Liver (tissue), 9 donors: ENCODE data around the gene HECTD2. TPM values are rescaled to one million over a fixed set of nuclear protein-coding genes. Genes with fewer than 3 reads are reported as not detected.

Source experiments
- DNase-seq: peaks from one replicate; pipeline ENCODE4 v3.0.0-alpha.2; 2017; ENCODE audit warnings: low spot score
- H3K27ac ChIP-seq, 2 donors: one replicate each; pipeline ENCODE4 v1.7.0; 2013; ENCODE audit warnings: inconsistent platforms in 2 of 2, low read length in 2 of 2, control low read depth in 1 of 2, low read depth in 1 of 2, mild to moderate bottlenecking in 1 of 2
- H3K27me3 ChIP-seq, 4 donors: one replicate each; pipeline versions ENCODE4 v1.6.1 to v1.7.0; 2013; ENCODE audit warnings: low read length in 3 of 4, inconsistent platforms in 1 of 4, mild to moderate bottlenecking in 1 of 4, moderate library complexity in 1 of 4; ENCODE audit not compliant: control insufficient read depth in 4 of 4, insufficient read depth in 4 of 4
- H3K36me3 ChIP-seq, 4 donors: one replicate each; pipeline versions ENCODE4 v1.6.1 to v1.7.0; 2013; ENCODE audit warnings: low read length in 3 of 4, mild to moderate bottlenecking in 3 of 4, low read depth in 1 of 4, moderate library complexity in 1 of 4; ENCODE audit not compliant: control insufficient read depth in 4 of 4, insufficient read depth in 3 of 4
- H3K4me1 ChIP-seq, 4 donors: one replicate each; pipeline versions ENCODE4 v1.6.1 to v1.7.0; 2013; ENCODE audit warnings: low read length in 3 of 4, mild to moderate bottlenecking in 3 of 4, moderate library complexity in 1 of 4; ENCODE audit not compliant: control insufficient read depth in 4 of 4, insufficient read depth in 4 of 4
- H3K4me3 ChIP-seq, 3 donors: one replicate each; pipeline versions ENCODE4 v1.6.1 to v1.7.0; 2013; ENCODE audit warnings: low read length in 3 of 3, control low read depth in 1 of 3, low read depth in 1 of 3, mild to moderate bottlenecking in 1 of 3
- H3K9ac ChIP-seq, 2 donors: one replicate each; pipeline ENCODE4 v1.7.0; 2013; ENCODE audit warnings: low read length in 2 of 2, mild to moderate bottlenecking in 2 of 2, moderate library complexity in 2 of 2, control low read depth in 1 of 2, low read depth in 1 of 2
- H3K9me3 ChIP-seq, 4 donors: one replicate each; pipeline versions ENCODE4 v1.6.1 to v1.7.0; 2013; ENCODE audit warnings: low read length in 3 of 4; ENCODE audit not compliant: control insufficient read depth in 4 of 4
- EGR1 ChIP-seq, 2 donors: IDR thresholded peaks; 2 replicates each; pipeline ENCODE4 v1.6.1; 2016 to 2018; ENCODE audit warnings: antibody characterized with exemption in 2 of 2, low read depth in 2 of 2
- FOXA1 ChIP-seq: IDR thresholded peaks from 2 replicates; pipeline ENCODE4 v1.6.1; 2016; ENCODE audit warnings: antibody characterized with exemption
- FOXA2 ChIP-seq: IDR thresholded peaks from 2 replicates; pipeline ENCODE4 v1.6.1; 2016; ENCODE audit warnings: antibody characterized with exemption
- GABPA ChIP-seq, 2 donors: IDR thresholded peaks in 1 of 2; conservative IDR thresholded peaks in 1 of 2; 2 replicates each; pipeline ENCODE4 v1.6.1; 2016; ENCODE audit warnings: antibody characterized with exemption in 2 of 2, mild to moderate bottlenecking in 1 of 2, moderate library complexity in 1 of 2
- HNF4A ChIP-seq, 2 donors: conservative IDR thresholded peaks; 2 replicates each; pipeline ENCODE4 v1.6.1; 2016; ENCODE audit warnings: antibody characterized with exemption in 2 of 2, mild to moderate bottlenecking in 2 of 2
- HNF4G ChIP-seq: IDR thresholded peaks from 2 replicates; pipeline ENCODE4 v1.6.1; 2016; ENCODE audit warnings: antibody characterized with exemption
- JUND ChIP-seq, 2 donors: IDR thresholded peaks; 2 replicates each; pipeline ENCODE4 v1.6.1; 2016; ENCODE audit warnings: antibody characterized with exemption in 2 of 2
- NR2F2 ChIP-seq: IDR thresholded peaks from 2 replicates; pipeline ENCODE4 v1.6.1; 2016; ENCODE audit warnings: antibody characterized with exemption
- RAD21 ChIP-seq, 2 donors: IDR thresholded peaks; 2 replicates each; pipeline ENCODE4 v1.6.1; 2016; ENCODE audit warnings: antibody characterized with exemption in 2 of 2, mild to moderate bottlenecking in 2 of 2
- RXRA ChIP-seq, 2 donors: IDR thresholded peaks; 2 replicates each; pipeline ENCODE4 v1.6.1; 2017 to 2018; ENCODE audit warnings: antibody characterized with exemption in 2 of 2, mild to moderate bottlenecking in 1 of 2
- SP1 ChIP-seq: IDR thresholded peaks from 2 replicates; pipeline ENCODE4 v1.6.1; 2018; ENCODE audit warnings: antibody characterized with exemption, mild to moderate bottlenecking
- TAF1 ChIP-seq: conservative IDR thresholded peaks from 2 replicates; pipeline ENCODE4 v1.6.1; 2016; ENCODE audit warnings: antibody characterized with exemption, mild to moderate bottlenecking
- YY1 ChIP-seq: IDR thresholded peaks from 2 replicates; pipeline ENCODE4 v1.6.1; 2016; ENCODE audit warnings: antibody characterized with exemption, mild to moderate bottlenecking
- whole genome bisulfite sequencing: extraction: QIAGEN DNeasy Blood & Tissue Kit; methylation state at CpG from one replicate; pipeline ENCODE4 v1.1.7; 2013; 5-methylcytosine and 5-hydroxymethylcytosine counted together
- polyA plus RNA-seq, 2 donors: library from polyadenylated mRNA; stranded (reverse) in 1 of 2; unstranded in 1 of 2; fragments of 200-250 nt in 1 of 2; fragments of >200 nt in 1 of 2; fragmentation: Nextera tagmentation in 1 of 2; extraction: Ambion mirVana in 1 of 2; gene quantifications; one replicate each; pipeline versions ENCODE4 v1.2.1 to v1.2.3, GENCODE V29; 2013 to 2015
- total RNA-seq, 2 donors: library from RNA; depleted of rRNA; stranded (reverse); fragments of >200 nt; gene quantifications; one replicate each; pipeline ENCODE4 v1.2.3, GENCODE V29; 2014
- TF ChIP-seq, protein P1 (sequence below): IDR thresholded peaks from 2 replicates; pipeline ENCODE4 v1.6.1; 2016; ENCODE audit warnings: antibody characterized with exemption
- TF ChIP-seq, protein P2 (sequence below): fragments of 150-350 bp; IDR thresholded peaks from 2 replicates; pipeline ENCODE4 v1.5.1; 2017; ENCODE audit warnings: improper control_type of control experiment, low read depth, low read length; ENCODE audit not compliant: missing input control
- TF ChIP-seq, protein P3 (sequence below): IDR thresholded peaks from 2 replicates; pipeline ENCODE4 v1.6.1; 2016; ENCODE audit warnings: antibody characterized with exemption
- TF ChIP-seq, protein P4 (sequence below): IDR thresholded peaks from 2 replicates; pipeline ENCODE4 v1.6.1; 2016; ENCODE audit warnings: antibody characterized with exemption, mild to moderate bottlenecking
- TF ChIP-seq, protein P5 (sequence below): IDR thresholded peaks from 2 replicates; pipeline ENCODE4 v1.6.1; 2016; ENCODE audit warnings: antibody characterized with exemption
- donor health status: healthy.
- donor health status: healthy.
- donor health status: healthy.
- donor health status: healthy.
- donor health status: healthy.

The HECTD2 gene
- total and polyA plus RNA-seq, 4 donors: 1.0 to 5.0 (median 3.2) TPM

DNA sequence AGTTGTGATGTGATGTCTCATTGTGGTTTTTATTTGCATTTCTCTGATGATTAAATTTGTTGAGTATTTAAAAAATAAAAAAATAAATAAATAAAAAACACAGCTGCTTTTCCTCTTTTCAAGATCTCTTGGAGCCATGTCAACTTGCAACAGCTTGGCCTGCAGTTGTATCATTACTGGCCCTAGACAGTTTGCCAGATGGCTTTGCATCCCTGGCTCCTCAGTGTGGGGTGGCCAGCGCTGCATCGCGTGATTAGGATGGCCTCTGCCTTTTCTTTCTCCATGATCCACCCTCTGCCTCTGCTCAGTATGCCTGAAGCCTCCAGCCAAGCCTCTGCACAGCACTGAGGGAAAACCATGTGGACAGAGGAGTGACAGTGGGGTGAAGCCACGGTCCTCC lies 126.0 kb downstream of the HECTD2 start:
- TF ChIP-seq NR2F2 (peak; percentile 11), HNF4G (no peak)
- peak overlapping the region in 1 of 2 donors; percentile 83 for H3K27ac ChIP-seq
- 36% methylated on average over 4 of the region's 4 CpGs for WGBS
- DNase-seq: no peak
- H3K9ac ChIP-seq: no peak overlapping the region
- no peaks in the 10 kb centered on the region for H3K27me3 ChIP-seq
- no peak overlapping the region for H3K4me3 ChIP-seq
- peaks cover 3 to 23% (median 19%) of the 10 kb centered on the region in 4 donors for H3K4me1 ChIP-seq
- no peaks in the 10 kb centered on the region for H3K9me3 ChIP-seq
- H3K36me3 ChIP-seq: no peaks in the 10 kb centered on the region

DNA sequence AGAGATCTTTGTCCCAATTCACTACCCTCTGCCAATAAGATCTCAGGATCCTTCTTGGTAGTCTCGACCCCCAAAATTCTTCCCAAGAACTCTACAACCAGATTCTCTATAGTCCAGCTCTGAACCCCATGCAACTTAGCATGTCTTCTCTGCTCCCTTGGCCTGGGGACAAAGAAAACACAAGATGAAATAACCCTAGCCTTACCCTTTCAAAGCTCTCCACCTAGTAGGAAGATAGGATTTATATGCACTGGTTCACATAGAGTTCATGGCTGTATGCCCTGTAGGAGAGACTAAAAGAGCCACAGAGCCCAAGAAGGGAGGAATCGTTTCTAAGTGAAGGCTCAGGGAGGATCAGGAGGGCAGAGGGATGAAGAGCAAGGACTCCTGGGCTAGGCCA lies 126.6 kb downstream of the HECTD2 start:
- Histone ChIP-seq H3K4me1 (peaks cover 3 to 23% (median 19%) of the 10 kb centered on the region in 4 donors), H3K9me3 (no peaks in the 10 kb centered on the region), H3K27ac (peak overlapping the region; percentile 66 to 83), H3K4me3 (no peak overlapping the region), H3K36me3 (no peaks in the 10 kb centered on the region), H3K27me3 (no peaks in the 10 kb centered on the region), H3K9ac (no peak overlapping the region)
- WGBS: 70% methylated on average over 2 of the region's 2 CpGs
- no peak for DNase-seq
- TF ChIP-seq FOXA2 (peak; percentile 4), GABPA (IDR thresholded peaks at IDR 0.05 in 1 of 2, conservative IDR thresholded peaks at IDR 0.05 in 1 of 2) (no peak)

DNA sequence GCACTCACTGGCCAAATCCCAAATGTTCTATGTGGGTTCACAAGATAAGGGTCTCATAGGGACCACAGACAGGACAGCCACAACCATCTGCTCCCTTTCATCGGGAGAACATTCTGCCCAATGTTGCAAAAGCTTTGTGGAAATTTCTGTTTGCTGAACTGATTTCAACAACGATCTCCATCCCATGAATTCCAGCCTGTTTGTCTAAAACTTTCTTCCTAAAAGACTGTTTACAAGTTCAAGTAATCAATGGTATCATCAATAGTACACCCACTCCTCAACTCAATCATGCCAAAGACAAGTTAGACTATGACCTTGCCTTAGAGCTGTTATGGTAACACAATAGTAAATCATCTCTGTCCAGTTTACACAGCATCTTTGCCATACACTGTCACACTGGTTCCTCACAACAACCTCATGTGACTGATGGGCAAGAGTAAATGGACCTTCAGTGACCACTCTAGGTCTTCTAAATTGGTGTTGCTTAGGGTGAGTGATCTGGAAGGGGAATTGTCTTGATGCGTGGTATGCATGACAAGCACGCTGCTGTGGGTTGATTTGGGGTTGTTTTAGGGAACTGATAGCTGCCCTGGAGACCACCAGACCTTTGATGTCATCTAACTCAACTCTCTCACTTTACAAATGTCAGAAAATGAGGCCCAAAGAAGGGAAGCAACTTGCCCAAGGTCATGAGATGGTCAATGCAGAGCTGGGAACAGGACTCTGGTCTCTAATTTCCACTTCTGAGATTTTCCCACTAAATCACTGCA lies 127.7 kb downstream of the HECTD2 start:
- Histone ChIP-seq H3K9ac (no peak overlapping the region), H3K27me3 (no peaks in the 10 kb centered on the region)

More for the DNA sequence above, 127.7 kb downstream of the HECTD2 start:
- no peak for TF ChIP-seq TAF1
- TF ChIP-seq FOXA1: peak; percentile 73
- no peak for TF ChIP-seq NR2F2
- peak; percentile 79 for TF ChIP-seq HNF4A (conservative IDR thresholded peaks at IDR 0.05)
- TF ChIP-seq FOXA2: peak; percentile 76
- TF ChIP-seq RXRA (IDR thresholded peaks at IDR 0.05): peak; percentile 65 to 80
- peak; percentile 69 for TF ChIP-seq SP1
- TF ChIP-seq EGR1 (IDR thresholded peaks at IDR 0.05; ENCODE audit: low read depth in 2 of 2): peak in 1 of 2 donors; percentile 45
- TF ChIP-seq, protein P1, sequence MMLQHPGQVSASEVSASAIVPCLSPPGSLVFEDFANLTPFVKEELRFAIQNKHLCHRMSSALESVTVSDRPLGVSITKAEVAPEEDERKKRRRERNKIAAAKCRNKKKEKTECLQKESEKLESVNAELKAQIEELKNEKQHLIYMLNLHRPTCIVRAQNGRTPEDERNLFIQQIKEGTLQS: no peak
- peak; percentile 44 for TF ChIP-seq JUND (IDR thresholded peaks at IDR 0.05)
- TF ChIP-seq, protein P2, sequence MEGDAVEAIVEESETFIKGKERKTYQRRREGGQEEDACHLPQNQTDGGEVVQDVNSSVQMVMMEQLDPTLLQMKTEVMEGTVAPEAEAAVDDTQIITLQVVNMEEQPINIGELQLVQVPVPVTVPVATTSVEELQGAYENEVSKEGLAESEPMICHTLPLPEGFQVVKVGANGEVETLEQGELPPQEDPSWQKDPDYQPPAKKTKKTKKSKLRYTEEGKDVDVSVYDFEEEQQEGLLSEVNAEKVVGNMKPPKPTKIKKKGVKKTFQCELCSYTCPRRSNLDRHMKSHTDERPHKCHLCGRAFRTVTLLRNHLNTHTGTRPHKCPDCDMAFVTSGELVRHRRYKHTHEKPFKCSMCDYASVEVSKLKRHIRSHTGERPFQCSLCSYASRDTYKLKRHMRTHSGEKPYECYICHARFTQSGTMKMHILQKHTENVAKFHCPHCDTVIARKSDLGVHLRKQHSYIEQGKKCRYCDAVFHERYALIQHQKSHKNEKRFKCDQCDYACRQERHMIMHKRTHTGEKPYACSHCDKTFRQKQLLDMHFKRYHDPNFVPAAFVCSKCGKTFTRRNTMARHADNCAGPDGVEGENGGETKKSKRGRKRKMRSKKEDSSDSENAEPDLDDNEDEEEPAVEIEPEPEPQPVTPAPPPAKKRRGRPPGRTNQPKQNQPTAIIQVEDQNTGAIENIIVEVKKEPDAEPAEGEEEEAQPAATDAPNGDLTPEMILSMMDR: no peak
- no peak for TF ChIP-seq GABPA (IDR thresholded peaks at IDR 0.05 in 1 of 2, conservative IDR thresholded peaks at IDR 0.05 in 1 of 2)
- peak; percentile 48 for TF ChIP-seq YY1
- TF ChIP-seq, protein P3, sequence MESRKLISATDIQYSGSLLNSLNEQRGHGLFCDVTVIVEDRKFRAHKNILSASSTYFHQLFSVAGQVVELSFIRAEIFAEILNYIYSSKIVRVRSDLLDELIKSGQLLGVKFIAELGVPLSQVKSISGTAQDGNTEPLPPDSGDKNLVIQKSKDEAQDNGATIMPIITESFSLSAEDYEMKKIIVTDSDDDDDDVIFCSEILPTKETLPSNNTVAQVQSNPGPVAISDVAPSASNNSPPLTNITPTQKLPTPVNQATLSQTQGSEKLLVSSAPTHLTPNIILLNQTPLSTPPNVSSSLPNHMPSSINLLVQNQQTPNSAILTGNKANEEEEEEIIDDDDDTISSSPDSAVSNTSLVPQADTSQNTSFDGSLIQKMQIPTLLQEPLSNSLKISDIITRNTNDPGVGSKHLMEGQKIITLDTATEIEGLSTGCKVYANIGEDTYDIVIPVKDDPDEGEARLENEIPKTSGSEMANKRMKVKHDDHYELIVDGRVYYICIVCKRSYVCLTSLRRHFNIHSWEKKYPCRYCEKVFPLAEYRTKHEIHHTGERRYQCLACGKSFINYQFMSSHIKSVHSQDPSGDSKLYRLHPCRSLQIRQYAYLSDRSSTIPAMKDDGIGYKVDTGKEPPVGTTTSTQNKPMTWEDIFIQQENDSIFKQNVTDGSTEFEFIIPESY: peak; percentile 57
- peak in 1 of 2 donors; percentile 41 for TF ChIP-seq RAD21 (IDR thresholded peaks at IDR 0.05)
- TF ChIP-seq, protein P4, sequence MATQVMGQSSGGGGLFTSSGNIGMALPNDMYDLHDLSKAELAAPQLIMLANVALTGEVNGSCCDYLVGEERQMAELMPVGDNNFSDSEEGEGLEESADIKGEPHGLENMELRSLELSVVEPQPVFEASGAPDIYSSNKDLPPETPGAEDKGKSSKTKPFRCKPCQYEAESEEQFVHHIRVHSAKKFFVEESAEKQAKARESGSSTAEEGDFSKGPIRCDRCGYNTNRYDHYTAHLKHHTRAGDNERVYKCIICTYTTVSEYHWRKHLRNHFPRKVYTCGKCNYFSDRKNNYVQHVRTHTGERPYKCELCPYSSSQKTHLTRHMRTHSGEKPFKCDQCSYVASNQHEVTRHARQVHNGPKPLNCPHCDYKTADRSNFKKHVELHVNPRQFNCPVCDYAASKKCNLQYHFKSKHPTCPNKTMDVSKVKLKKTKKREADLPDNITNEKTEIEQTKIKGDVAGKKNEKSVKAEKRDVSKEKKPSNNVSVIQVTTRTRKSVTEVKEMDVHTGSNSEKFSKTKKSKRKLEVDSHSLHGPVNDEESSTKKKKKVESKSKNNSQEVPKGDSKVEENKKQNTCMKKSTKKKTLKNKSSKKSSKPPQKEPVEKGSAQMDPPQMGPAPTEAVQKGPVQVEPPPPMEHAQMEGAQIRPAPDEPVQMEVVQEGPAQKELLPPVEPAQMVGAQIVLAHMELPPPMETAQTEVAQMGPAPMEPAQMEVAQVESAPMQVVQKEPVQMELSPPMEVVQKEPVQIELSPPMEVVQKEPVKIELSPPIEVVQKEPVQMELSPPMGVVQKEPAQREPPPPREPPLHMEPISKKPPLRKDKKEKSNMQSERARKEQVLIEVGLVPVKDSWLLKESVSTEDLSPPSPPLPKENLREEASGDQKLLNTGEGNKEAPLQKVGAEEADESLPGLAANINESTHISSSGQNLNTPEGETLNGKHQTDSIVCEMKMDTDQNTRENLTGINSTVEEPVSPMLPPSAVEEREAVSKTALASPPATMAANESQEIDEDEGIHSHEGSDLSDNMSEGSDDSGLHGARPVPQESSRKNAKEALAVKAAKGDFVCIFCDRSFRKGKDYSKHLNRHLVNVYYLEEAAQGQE: no peak
- TF ChIP-seq, protein P5, sequence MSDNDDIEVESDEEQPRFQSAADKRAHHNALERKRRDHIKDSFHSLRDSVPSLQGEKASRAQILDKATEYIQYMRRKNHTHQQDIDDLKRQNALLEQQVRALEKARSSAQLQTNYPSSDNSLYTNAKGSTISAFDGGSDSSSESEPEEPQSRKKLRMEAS: peak; percentile 72
- no peak for TF ChIP-seq HNF4G
- no peak for DNase-seq
- Histone ChIP-seq H3K4me1 (peaks cover 3 to 23% (median 19%) of the 10 kb centered on the region in 4 donors), H3K27ac (peak overlapping the region; percentile 66 to 83), H3K4me3 (no peak overlapping the region), H3K36me3 (no peaks in the 10 kb centered on the region), H3K9me3 (no peaks in the 10 kb centered on the region)
- 65% methylated on average over 4 of the region's 4 CpGs for WGBS
